ENCODE measurements around the gene EIF4E2. TPM values are rescaled to one million over a fixed set of nuclear protein-coding genes. Genes with fewer than 3 reads are reported as not detected.

EIF4E2 gene
- total and polyA plus RNA-seq, 2 donors (not counting 3 experiments of a cell fraction or from before 2014, with no cell fraction given) = 50.0 to 96.5 TPM

- no peak for TF ChIP-seq POLR2A (IDR thresholded peaks at IDR 0.05; ENCODE audit: low read depth, low read length)
- TF ChIP-seq FOS (IDR thresholded peaks at IDR 0.05; ENCODE audit: borderline replicate concordance, insufficient read depth, low read length) = no peak
- TF ChIP-seq, protein P1, sequence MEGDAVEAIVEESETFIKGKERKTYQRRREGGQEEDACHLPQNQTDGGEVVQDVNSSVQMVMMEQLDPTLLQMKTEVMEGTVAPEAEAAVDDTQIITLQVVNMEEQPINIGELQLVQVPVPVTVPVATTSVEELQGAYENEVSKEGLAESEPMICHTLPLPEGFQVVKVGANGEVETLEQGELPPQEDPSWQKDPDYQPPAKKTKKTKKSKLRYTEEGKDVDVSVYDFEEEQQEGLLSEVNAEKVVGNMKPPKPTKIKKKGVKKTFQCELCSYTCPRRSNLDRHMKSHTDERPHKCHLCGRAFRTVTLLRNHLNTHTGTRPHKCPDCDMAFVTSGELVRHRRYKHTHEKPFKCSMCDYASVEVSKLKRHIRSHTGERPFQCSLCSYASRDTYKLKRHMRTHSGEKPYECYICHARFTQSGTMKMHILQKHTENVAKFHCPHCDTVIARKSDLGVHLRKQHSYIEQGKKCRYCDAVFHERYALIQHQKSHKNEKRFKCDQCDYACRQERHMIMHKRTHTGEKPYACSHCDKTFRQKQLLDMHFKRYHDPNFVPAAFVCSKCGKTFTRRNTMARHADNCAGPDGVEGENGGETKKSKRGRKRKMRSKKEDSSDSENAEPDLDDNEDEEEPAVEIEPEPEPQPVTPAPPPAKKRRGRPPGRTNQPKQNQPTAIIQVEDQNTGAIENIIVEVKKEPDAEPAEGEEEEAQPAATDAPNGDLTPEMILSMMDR (IDR thresholded peaks at IDR 0.05; ENCODE audit: extremely low read depth in 1 of 2, insufficient read depth in 1 of 2, low read depth in 1 of 2, low read length in 2 of 2) = no peak
- TF ChIP-seq JUN (IDR thresholded peaks at IDR 0.05; ENCODE audit: borderline replicate concordance, insufficient read depth, insufficient read length, low read depth) = no peak
- TF ChIP-seq POLR2AphosphoS5 (IDR thresholded peaks at IDR 0.05; ENCODE audit: insufficient read depth, low read depth, low read length) = no peak
- no peak for TF ChIP-seq GATA2 (IDR thresholded peaks at IDR 0.05; ENCODE audit: insufficient read depth, insufficient read length, low read depth, low read length)
- TF ChIP-seq EZH2 (IDR thresholded peaks at IDR 0.05; ENCODE audit: borderline replicate concordance, low read depth, low read length, severe bottlenecking) = no peak
- no peak for TF ChIP-seq MYC (IDR thresholded peaks at IDR 0.05; ENCODE audit: low read depth, low read length)
- TF ChIP-seq, protein P2, sequence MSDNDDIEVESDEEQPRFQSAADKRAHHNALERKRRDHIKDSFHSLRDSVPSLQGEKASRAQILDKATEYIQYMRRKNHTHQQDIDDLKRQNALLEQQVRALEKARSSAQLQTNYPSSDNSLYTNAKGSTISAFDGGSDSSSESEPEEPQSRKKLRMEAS (IDR thresholded peaks at IDR 0.05; ENCODE audit: insufficient read depth, insufficient read length) = no peak
- H3K4me3 ChIP-seq (replicated peaks in 1 of 3; ENCODE audit: insufficient read depth in 1 of 3, low read depth in 1 of 3, low read length in 3 of 3) = no peak overlapping the region
- H3K4me1 ChIP-seq (ENCODE audit: control insufficient read depth, extremely low read depth, insufficient read depth, low read length) = no peaks in the 10 kb centered on the region
- no peak overlapping the region for H3K4me2 ChIP-seq (ENCODE audit: insufficient read depth, low read length)
- dilution Hi-C loops (cut with MboI; ENCODE audit: extremely low pct_ligation_motif_present, low sequenced_read_pairs) = no loop called here
- H3K27me3 ChIP-seq (ENCODE audit: control insufficient read depth in 2 of 2, insufficient read depth in 2 of 2, low read length in 2 of 2) = peaks cover 0 to 2% of the 10 kb centered on the region in 2 experiments
- H3K9me1 ChIP-seq (replicated peaks; ENCODE audit: control insufficient read depth, extremely low read depth, insufficient read depth, low read length) = no peaks in the 10 kb centered on the region
- H3K27ac ChIP-seq (ENCODE audit: insufficient read depth, low read depth, low read length) = no peak overlapping the region
- intact Hi-C loops (cut with micrococcal nuclease) = loop anchor here (10.0 kb wide), 2 partner anchors 425 to 455 kb away; no protein-coding TSS in a partner anchor
- no peaks in the 10 kb centered on the region for H3K36me3 ChIP-seq (ENCODE audit: control insufficient read depth in 2 of 2, extremely low read depth in 1 of 2, insufficient read depth in 2 of 2, low read length in 2 of 2)
- DNase-seq (ENCODE audit: low read depth, low spot score) (no peak), FAIRE-seq (no peak)
- H3K79me2 ChIP-seq (ENCODE audit: control insufficient read depth, insufficient read depth, low read length) = no peaks in the 10 kb centered on the region
- BruUV-seq (replicated peaks) = no TSS peak
- H4K20me1 ChIP-seq (replicated peaks; ENCODE audit: control insufficient read depth, extremely low read depth, insufficient read depth, low read length) = no peaks in the 10 kb centered on the region
- H3K9ac ChIP-seq (replicated peaks; ENCODE audit: extremely low read depth, insufficient read depth, low read length) = no peak overlapping the region
- ChIA-PET CTCF (interaction anchor here (0.7 to 1.0 kb wide), 2 partner anchors 11 to 13 kb away, joined by 3 read pairs; no protein-coding TSS in a partner anchor), POLR2A (no interaction called here)
- H2AFZ ChIP-seq (ENCODE audit: low read depth, low read length) = no peak overlapping the region
- H3K9me3 ChIP-seq (replicated peaks; ENCODE audit: control insufficient read depth, insufficient read depth, low read length) = no peaks in the 10 kb centered on the region
Observed at GRCh38 chr2:232600053-232600773, 49.7 kb downstream of the EIF4E2 start.

Data from endothelial cell of umbilical vein (primary cell).